Kidney (tissue), 22 donors: ENCODE data around the gene RNF113B. TPM values are rescaled to one million over a fixed set of nuclear protein-coding genes. Genes with fewer than 3 reads are reported as not detected.

Experiments used
- DNase-seq, 5 donors: peaks; one replicate each; pipeline ENCODE4 v3.0.0-alpha.2; 2013 to 2020
- FAIRE-seq: peaks from 2 replicates; lab custom pipeline; 2012; peaks lifted over from hg19 to GRCh38; lab: Jason Lieb, UNC
- H3K27ac ChIP-seq, 2 donors: one replicate each; pipeline ENCODE4 v1.7.0; 2013; ENCODE audit warnings: low read depth in 2 of 2, low read length in 2 of 2, inconsistent platforms in 1 of 2
- H3K27me3 ChIP-seq: one replicate; pipeline ENCODE4 v1.7.1; 2013; ENCODE audit warnings: low read length, inconsistent platforms; ENCODE audit not compliant: control insufficient read depth, insufficient read depth
- H3K36me3 ChIP-seq, 3 donors: one replicate each; pipeline versions ENCODE4 v1.7.0 to v1.7.1; 2013; ENCODE audit warnings: low read length in 3 of 3, control low read depth in 1 of 3, inconsistent platforms in 1 of 3; ENCODE audit not compliant: insufficient read depth in 3 of 3, control insufficient read depth in 2 of 3
- H3K4me1 ChIP-seq, 3 donors: one replicate each; pipeline versions ENCODE4 v1.7.0 to v1.7.1; 2013; ENCODE audit warnings: low read length in 3 of 3, inconsistent platforms in 1 of 3, low read depth in 1 of 3; ENCODE audit not compliant: control insufficient read depth in 2 of 3, insufficient read depth in 2 of 3
- H3K4me3 ChIP-seq, 3 donors: one replicate each; pipeline versions ENCODE4 v1.7.0 to v1.8.1; 2013; ENCODE audit warnings: low read length in 3 of 3, control low read depth in 1 of 3, inconsistent platforms in 1 of 3
- H3K9ac ChIP-seq, 3 donors: one replicate each; pipeline versions ENCODE4 v1.7.0 to v1.7.1; 2013; ENCODE audit warnings: low read length in 3 of 3, control low read depth in 1 of 3, inconsistent platforms in 1 of 3
- H3K9me3 ChIP-seq, 3 donors: one replicate each; pipeline versions ENCODE4 v1.7.0 to v1.7.1; 2013; ENCODE audit warnings: low read length in 3 of 3, control low read depth in 1 of 3, inconsistent platforms in 1 of 3; ENCODE audit not compliant: control insufficient read depth in 2 of 3, insufficient read depth in 1 of 3
- intact Hi-C: fragments of 100-400 bp; cut with DNase I; formaldehyde crosslinking; loops from one replicate; pipeline ENCODE4 v1.11.1; 2022
- long read RNA-seq, 10 donors: library from polyadenylated mRNA in 1 of 10; unstranded in 1 of 10; transcript quantifications; one replicate each; pipeline ENCODE4 v2.0.0 and lab custom pipeline, GENCODE V29; 2021 to 2026
- polyA plus RNA-seq: library from polyadenylated mRNA; stranded (reverse); fragments of 350-450 nt; fragmentation: Illumina TruSeq; extraction: RNeasy Lipid Tissue Mini Kit (QIAGEN cat#74804); gene quantifications from one replicate; pipeline ENCODE4 v1.2.3, GENCODE V29; 2014; ENCODE audit warnings: low read depth, low replicate concordance; ENCODE audit not compliant: insufficient read depth
- total RNA-seq: library from RNA; stranded (reverse); fragmentation: NEBNext Ultra II Directional; extraction: Animal tissue kit (Norgen Biotek cat#: 25700); gene quantifications from one replicate; pipeline ENCODE4 v1.2.1, GENCODE V29; 2021
- TF ChIP-seq, protein P1 (sequence below): IDR thresholded peaks from 3 replicates; pipeline ENCODE4 v1.5.1; 2012; ENCODE audit warnings: mild to moderate bottlenecking, moderate library complexity, borderline replicate concordance; ENCODE audit not compliant: insufficient read depth; ENCODE audit errors: extremely low read depth
- donor health status: control.
- donor health status: control.
- donor health status: control.
- donor health status: control.
- donor health status: control.
- donor health status: DM: yes; HTN: yes; CAD: no.
- donor health status: Normal renal cell carcinoma (clear cell type).

The RNF113B gene
- total RNA-seq (not detected), polyA plus RNA-seq (not detected)
- long read RNA-seq, donor 1: 0 reads
- long read RNA-seq, donor 2: 0 reads
- long read RNA-seq, donor 3: 0 reads
- long read RNA-seq, donor 4: 0 reads
- long read RNA-seq, donor 5: 0 reads
- long read RNA-seq, donor 6: 0 reads
- long read RNA-seq, donor 7: 0 reads
- long read RNA-seq, donor 8: 0 reads
- long read RNA-seq, donor 9: 0 reads
- long read RNA-seq, donor 10: 0 reads

DNA sequence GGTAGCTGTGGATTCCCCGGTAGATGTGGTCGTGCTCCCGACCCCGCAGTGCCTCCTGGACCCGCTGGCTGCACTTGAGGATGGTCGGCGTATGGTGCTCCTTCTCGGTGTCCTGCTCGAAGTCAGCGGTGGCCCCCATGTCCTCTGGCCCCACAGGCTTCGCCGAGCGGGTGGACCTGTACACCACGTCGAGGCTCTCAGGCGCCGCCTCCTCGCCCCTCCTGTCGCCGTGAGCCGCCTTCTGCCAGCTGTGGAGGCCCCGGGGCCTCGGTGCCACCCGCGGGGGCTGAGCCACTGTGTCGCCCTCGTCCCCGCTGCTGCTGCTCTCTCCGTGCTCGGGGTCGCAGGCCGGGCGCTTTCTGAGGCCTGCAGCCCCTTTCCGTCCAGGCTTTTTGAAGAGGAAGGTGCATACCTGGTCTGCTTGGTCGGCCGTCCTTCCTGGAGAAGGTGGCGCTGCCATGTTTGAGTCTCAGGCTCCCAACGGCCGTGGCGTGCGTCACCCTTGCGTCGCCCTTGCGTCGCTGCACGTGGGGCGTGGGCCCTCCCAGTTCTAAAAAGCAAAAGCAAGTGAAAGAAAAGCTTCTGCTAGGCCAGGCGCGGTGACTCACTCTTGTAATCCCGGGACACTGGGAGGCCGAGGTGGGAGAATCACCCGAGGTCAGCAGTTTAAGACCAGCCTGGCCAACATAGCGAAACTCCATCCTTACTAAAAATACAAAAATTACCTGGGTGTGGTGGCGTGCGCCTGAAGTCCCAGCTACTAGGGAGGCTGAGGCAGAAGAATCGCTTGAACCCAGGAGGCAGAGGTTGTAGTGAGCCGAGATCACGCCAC is at the start of gene RNF113B:
RNF113B (minus strand) TSS at position 493 of the 832 bp plus-strand sequence; CDS start at position 460, 33 bp downstream.
- Histone ChIP-seq H3K4me1 (peaks cover 20 to 50% (median 32%) of the 10 kb centered on the region in 3 donors), H3K4me3 (no peak within 1 kb of the TSS), H3K27ac (peak within 1 kb of the TSS in 1 of 2 donors; percentile 1), H3K27me3 (no peaks in the 10 kb centered on the region), H3K9ac (no peak within 1 kb of the TSS), H3K36me3 (no peaks in the 10 kb centered on the region), H3K9me3 (no peaks in the 10 kb centered on the region)
- FAIRE-seq: no peak
- DNase-seq: no peak
- TF ChIP-seq, protein P1, sequence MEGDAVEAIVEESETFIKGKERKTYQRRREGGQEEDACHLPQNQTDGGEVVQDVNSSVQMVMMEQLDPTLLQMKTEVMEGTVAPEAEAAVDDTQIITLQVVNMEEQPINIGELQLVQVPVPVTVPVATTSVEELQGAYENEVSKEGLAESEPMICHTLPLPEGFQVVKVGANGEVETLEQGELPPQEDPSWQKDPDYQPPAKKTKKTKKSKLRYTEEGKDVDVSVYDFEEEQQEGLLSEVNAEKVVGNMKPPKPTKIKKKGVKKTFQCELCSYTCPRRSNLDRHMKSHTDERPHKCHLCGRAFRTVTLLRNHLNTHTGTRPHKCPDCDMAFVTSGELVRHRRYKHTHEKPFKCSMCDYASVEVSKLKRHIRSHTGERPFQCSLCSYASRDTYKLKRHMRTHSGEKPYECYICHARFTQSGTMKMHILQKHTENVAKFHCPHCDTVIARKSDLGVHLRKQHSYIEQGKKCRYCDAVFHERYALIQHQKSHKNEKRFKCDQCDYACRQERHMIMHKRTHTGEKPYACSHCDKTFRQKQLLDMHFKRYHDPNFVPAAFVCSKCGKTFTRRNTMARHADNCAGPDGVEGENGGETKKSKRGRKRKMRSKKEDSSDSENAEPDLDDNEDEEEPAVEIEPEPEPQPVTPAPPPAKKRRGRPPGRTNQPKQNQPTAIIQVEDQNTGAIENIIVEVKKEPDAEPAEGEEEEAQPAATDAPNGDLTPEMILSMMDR: no peak
- intact Hi-C loops: no loop called here

DNA sequence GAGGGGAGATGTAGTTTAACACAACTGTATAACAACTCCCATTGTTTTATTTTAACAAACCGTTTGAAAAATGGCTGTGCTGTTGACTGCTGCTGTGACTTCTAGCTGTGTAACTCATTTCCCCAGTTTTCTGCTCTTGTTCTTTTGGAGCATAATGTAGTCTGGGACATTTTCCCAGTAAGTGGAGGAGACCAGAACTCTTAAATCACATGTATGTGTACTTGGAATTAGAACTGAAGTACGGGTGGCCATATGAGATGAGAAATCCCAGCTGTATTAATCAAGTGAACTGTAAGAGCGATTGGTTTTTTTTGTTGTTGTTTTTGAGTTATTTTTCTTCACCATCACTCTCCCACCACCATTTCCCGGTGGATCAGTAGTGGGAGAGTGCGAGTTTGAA is 49.4 kb upstream of the RNF113B start:
- no peaks in the 10 kb centered on the region for H3K9me3 ChIP-seq
- intact Hi-C loops: no loop called here
- H3K4me3 ChIP-seq: no peak overlapping the region
- no peak for FAIRE-seq
- no peaks in the 10 kb centered on the region for H3K27me3 ChIP-seq
- H3K27ac ChIP-seq: no peak overlapping the region
- TF ChIP-seq, protein P1: no peak
- peak in 2 of 5 donors; percentile 5 to 91 for DNase-seq
- H3K36me3 ChIP-seq: peaks cover 0 to 6% (median 0%) of the 10 kb centered on the region in 3 donors
- no peak overlapping the region for H3K9ac ChIP-seq
- peaks cover 16 to 32% (median 31%) of the 10 kb centered on the region in 3 donors for H3K4me1 ChIP-seq

DNA sequence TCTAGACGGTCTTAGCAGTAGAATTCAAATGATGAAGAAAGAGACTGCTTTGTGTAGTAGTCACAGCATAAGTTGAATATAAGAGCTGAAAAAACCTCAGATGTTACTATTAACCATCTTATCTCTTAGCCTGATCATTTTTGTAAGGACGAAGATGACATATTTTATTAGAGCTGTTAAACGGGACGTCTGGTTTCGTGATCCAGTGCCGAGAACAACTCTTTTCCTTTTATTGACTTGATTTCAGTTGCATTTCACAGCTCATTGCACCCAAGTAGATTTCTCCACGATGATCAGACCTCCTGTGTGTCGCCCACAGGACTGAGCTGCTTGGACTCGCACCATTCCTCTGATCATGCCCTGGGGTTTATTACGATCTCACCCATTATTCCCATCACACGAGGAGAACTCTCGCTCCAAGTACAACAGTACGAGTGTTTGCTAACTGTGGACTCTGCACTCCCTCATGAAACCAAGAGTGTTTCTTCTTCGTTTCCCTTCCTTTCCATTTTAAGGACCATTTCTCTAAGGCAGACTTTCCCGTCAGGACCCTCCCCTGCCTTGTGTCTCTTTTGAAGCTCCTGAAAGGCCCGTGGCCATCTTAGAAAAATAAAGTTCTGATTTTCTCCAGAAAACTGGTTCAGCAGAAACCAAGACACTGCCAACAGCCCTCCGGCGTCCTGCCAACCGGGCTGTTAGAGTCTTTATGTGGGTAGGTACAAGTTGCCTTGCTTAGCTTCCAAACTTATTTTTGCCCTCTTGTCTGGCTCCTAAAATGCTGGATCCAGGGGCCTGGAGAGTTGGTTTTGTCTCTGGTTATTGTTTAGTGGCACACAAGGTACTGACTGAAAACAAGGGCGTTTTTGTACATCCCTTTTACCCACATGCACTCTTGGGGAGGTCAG is 48.2 kb upstream of the RNF113B start:
- FAIRE-seq: no peak
- no peak for DNase-seq
- TF ChIP-seq, protein P1: no peak
- intact Hi-C loops: no loop called here
- H3K36me3 ChIP-seq: peaks cover 0 to 6% (median 0%) of the 10 kb centered on the region in 3 donors
- no peak overlapping the region for H3K4me3 ChIP-seq
- H3K9ac ChIP-seq: no peak overlapping the region
- H3K4me1 ChIP-seq: peaks cover 19 to 37% (median 34%) of the 10 kb centered on the region in 3 donors
- H3K27me3 ChIP-seq: no peaks in the 10 kb centered on the region
- peak overlapping the region; percentile 24 to 66 for H3K27ac ChIP-seq
- H3K9me3 ChIP-seq: no peaks in the 10 kb centered on the region
